Measurements from ENCODE around the gene ABR. TPM values are rescaled to one million over a fixed set of nuclear protein-coding genes. Genes with fewer than 3 reads are reported as not detected.

The ABR gene
- total and polyA plus RNA-seq, 2 donors from 2014 or later = 18.7 to 116 TPM

DNA sequence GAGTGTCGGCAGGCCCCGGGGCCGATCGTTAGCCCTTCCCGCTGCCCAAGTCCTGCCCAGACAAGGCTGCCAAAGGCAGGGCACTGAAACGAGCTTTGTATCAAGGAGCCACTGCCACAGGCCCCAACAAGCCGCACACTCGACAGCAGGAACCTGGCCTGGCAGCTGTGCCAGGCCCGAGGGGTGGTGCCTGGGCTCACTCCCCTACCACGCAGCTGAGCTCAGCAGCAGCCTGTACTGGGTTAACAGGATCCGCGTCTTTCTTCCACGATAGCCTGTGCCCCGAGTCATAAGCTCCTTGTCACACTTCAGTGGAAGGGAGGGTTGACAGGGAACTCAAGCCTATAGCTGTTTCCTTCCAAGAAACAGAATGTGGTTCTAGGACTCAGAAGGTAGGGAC lies 87.9 kb downstream of the ABR start:
- intact Hi-C loops (cut with DNase I) = no loop called here
- H3K9ac ChIP-seq (ENCODE audit: low read length in 3 of 3) = no peak overlapping the region
- TF ChIP-seq, protein P1, sequence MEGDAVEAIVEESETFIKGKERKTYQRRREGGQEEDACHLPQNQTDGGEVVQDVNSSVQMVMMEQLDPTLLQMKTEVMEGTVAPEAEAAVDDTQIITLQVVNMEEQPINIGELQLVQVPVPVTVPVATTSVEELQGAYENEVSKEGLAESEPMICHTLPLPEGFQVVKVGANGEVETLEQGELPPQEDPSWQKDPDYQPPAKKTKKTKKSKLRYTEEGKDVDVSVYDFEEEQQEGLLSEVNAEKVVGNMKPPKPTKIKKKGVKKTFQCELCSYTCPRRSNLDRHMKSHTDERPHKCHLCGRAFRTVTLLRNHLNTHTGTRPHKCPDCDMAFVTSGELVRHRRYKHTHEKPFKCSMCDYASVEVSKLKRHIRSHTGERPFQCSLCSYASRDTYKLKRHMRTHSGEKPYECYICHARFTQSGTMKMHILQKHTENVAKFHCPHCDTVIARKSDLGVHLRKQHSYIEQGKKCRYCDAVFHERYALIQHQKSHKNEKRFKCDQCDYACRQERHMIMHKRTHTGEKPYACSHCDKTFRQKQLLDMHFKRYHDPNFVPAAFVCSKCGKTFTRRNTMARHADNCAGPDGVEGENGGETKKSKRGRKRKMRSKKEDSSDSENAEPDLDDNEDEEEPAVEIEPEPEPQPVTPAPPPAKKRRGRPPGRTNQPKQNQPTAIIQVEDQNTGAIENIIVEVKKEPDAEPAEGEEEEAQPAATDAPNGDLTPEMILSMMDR (IDR thresholded peaks at IDR 0.05; ENCODE audit: borderline replicate concordance, extremely low read depth, insufficient read depth) = no peak
- no peaks in the 10 kb centered on the region for H3K27me3 ChIP-seq (ENCODE audit: control insufficient read depth, insufficient read depth, low read length)
- no peak overlapping the region for H3K4me3 ChIP-seq (ENCODE audit: low read length in 3 of 3)
- FAIRE-seq (no peak), DNase-seq (no peak)
- H3K36me3 ChIP-seq (ENCODE audit: control insufficient read depth in 2 of 3, insufficient read depth in 3 of 3, low read length in 3 of 3) = no peaks in the 10 kb centered on the region
- H3K27ac ChIP-seq (ENCODE audit: low read depth in 2 of 2, low read length in 2 of 2) = no peak overlapping the region
- no peaks in the 10 kb centered on the region for H3K9me3 ChIP-seq (ENCODE audit: control insufficient read depth in 2 of 3, insufficient read depth in 1 of 3, low read length in 3 of 3)
- H3K4me1 ChIP-seq (ENCODE audit: control insufficient read depth in 2 of 3, insufficient read depth in 2 of 3, low read depth in 1 of 3, low read length in 3 of 3) = peaks cover 0 to 2% (median 0%) of the 10 kb centered on the region in 3 donors

DNA sequence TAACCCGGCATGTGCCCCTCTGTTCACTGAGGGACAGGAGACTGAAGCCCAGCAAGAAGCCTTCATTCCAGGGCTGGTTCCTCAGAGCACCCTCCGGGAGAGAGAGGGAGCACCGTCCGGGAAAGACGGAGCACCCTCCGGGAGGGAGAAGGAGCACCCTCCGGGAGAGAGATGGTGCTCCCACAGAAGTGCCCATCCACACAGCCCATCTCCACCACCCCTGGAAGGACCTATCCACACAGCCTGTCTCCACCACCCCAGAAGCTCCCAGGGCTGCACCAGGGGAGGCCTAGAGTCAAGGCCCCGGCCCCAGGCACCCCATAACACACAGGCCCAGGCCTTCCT lies 88.6 kb downstream of the ABR start:
- no peak overlapping the region for H3K27ac ChIP-seq (ENCODE audit: low read depth in 2 of 2, low read length in 2 of 2)
- TF ChIP-seq, protein P1 (IDR thresholded peaks at IDR 0.05; ENCODE audit: borderline replicate concordance, extremely low read depth, insufficient read depth) = no peak
- no peaks in the 10 kb centered on the region for H3K27me3 ChIP-seq (ENCODE audit: control insufficient read depth, insufficient read depth, low read length)
- H3K4me3 ChIP-seq (ENCODE audit: low read length in 3 of 3) = no peak overlapping the region
- no peaks in the 10 kb centered on the region for H3K36me3 ChIP-seq (ENCODE audit: control insufficient read depth in 2 of 3, insufficient read depth in 3 of 3, low read length in 3 of 3)
- FAIRE-seq = no peak
- no peak overlapping the region for H3K9ac ChIP-seq (ENCODE audit: low read length in 3 of 3)
- no peaks in the 10 kb centered on the region for H3K9me3 ChIP-seq (ENCODE audit: control insufficient read depth in 2 of 3, insufficient read depth in 1 of 3, low read length in 3 of 3)
- H3K4me1 ChIP-seq (ENCODE audit: control insufficient read depth in 2 of 3, insufficient read depth in 2 of 3, low read depth in 1 of 3, low read length in 3 of 3) = peaks cover 0 to 2% (median 0%) of the 10 kb centered on the region in 3 donors
- DNase-seq = no peak
- intact Hi-C loops (cut with DNase I) = no loop called here

DNA sequence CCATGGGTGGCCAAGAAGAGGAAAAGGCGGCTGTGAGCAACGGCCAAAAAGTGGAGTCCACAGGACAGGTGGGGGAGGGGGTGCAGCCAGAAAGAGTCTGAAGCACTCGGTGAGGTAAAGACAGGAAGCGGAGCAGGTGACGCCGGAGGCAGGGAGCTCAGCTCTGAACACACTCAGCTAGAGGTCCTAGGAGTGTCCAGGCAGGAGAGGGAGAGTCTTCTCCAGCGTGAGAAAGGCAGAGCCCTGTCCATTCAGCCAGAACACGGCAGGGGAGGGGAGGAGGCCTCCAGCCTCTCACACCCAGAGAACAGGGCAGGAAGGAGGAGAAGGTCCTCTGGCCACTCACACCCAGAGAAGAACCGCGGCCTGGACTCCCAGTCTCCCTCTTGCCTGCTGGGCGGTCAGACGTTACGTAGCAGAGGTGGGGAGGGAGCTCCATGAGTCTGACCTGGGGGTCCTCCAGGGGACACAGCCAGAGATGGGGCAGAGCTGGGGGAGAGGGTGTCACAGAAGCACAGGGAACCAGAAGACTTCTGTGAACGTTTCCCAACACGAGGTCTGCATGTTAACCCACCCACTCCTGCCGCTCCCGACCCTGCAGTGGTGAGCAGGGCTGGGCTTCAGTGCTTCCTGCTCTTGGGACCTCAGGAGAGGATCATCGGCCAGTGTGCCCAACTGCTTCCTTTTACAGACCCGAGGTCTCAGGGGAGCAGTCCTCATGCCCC lies 89.2 kb downstream of the ABR start:
- Histone ChIP-seq H3K27ac (ENCODE audit: low read depth in 2 of 2, low read length in 2 of 2) (peak overlapping the region; percentile 17 to 67), H3K9me3 (ENCODE audit: control insufficient read depth in 2 of 3, insufficient read depth in 1 of 3, low read length in 3 of 3) (no peaks in the 10 kb centered on the region), H3K9ac (ENCODE audit: low read length in 3 of 3) (no peak overlapping the region), H3K36me3 (ENCODE audit: control insufficient read depth in 2 of 3, insufficient read depth in 3 of 3, low read length in 3 of 3) (no peaks in the 10 kb centered on the region), H3K4me1 (ENCODE audit: control insufficient read depth in 2 of 3, insufficient read depth in 2 of 3, low read depth in 1 of 3, low read length in 3 of 3) (peaks cover 0 to 2% (median 0%) of the 10 kb centered on the region in 3 donors), H3K4me3 (ENCODE audit: low read length in 3 of 3) (no peak overlapping the region), H3K27me3 (ENCODE audit: control insufficient read depth, insufficient read depth, low read length) (no peaks in the 10 kb centered on the region)
- TF ChIP-seq, protein P1 (IDR thresholded peaks at IDR 0.05; ENCODE audit: borderline replicate concordance, extremely low read depth, insufficient read depth) = no peak
- FAIRE-seq (no peak), DNase-seq (peak in 4 of 5 donors; percentile 71 to 84 (median 78))
- intact Hi-C loops (cut with DNase I) = no loop called here
